Measurements from ENCODE around the gene TFPI.

TFPI gene

DNA sequence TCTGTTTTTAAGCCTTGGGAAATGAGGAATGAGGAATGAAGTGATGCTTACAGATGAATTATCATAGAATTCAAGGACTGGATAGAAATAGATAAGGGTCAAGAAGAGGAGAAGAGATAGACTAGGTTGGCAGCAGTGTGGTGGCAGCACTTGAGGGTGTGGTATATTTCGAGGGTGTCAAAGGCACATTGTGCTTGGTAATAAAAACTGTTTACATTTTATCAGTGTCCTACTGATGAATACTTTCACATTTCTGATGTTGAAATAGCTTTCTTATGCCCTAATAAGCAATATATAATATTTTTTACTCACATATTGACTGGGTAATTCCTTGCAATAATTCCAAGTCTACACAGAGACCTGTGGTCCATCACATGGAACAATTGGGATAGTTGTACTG lies 3.4 kb downstream of the TFPI start:
- TF ChIP-seq EZH2phosphoT487 (conservative IDR thresholded peaks at IDR 0.05; ENCODE audit: low read length), result no peak
- TF ChIP-seq CTCF (IDR thresholded peaks at IDR 0.05; ENCODE audit: insufficient read depth, low read length, poor library complexity, severe bottlenecking), result no peak
- Histone ChIP-seq H3K4me2 (ENCODE audit: low read depth, low read length, poor library complexity, severe bottlenecking) (no peak overlapping the region), H3K27ac (ENCODE audit: low read depth, low read length) (no peak overlapping the region), H3K9me3 (ENCODE audit: insufficient read depth, low read length) (no peaks in the 10 kb centered on the region), H2AFZ (ENCODE audit: low read depth, low read length, severe bottlenecking) (no peak overlapping the region), H3K4me3 (ENCODE audit: insufficient read depth, low read length, poor library complexity, severe bottlenecking) (no peak overlapping the region), H3F3A (ENCODE audit: insufficient read depth) (no peaks in the 10 kb centered on the region), H3K27me3 (ENCODE audit: low read length) (no peaks in the 10 kb centered on the region), H3K79me2 (ENCODE audit: insufficient read depth, low read length) (no peaks in the 10 kb centered on the region), H4K20me1 (ENCODE audit: low read depth, low read length) (no peaks in the 10 kb centered on the region), H3K9ac (ENCODE audit: low read length) (no peak overlapping the region), H3K36me3 (ENCODE audit: low read length) (no peaks in the 10 kb centered on the region), H3K9me2 (replicated peaks; ENCODE audit: insufficient read depth, low read length) (no peaks in the 10 kb centered on the region)

DNA sequence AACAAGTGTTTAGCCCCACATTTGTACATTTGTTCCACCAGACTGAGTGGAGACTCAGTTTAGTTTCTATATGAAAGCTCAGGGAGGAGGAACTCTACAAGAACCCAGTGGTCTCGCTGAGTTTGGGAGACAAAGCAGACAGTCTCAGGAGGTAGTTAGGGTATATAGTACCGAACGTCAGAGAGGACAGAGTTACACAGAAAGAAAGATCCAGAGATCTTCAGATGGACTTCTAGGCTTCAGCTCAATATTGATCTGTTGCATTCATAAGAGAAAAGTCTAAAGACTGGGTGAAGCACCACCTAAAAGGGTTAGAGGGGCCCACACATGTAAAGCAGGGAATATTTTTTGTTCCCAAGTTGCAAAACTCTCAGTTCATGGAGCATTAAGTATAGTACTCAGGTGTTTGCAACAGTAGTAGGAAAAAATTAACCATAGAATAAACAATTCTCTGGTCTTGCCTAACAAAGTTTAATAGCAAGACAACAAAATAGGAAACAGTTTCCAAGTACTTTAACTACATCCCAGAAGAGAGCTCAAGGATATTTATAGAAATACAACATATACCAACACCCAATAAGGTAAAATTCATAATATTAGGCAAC lies 4.2 kb downstream of the TFPI start:
- no peak overlapping the region for H3K9ac ChIP-seq (ENCODE audit: low read length)
- no peak for TF ChIP-seq CTCF (IDR thresholded peaks at IDR 0.05; ENCODE audit: insufficient read depth, low read length, poor library complexity, severe bottlenecking)
- H3K36me3 ChIP-seq (ENCODE audit: low read length), result no peaks in the 10 kb centered on the region
- no peaks in the 10 kb centered on the region for H3K79me2 ChIP-seq (ENCODE audit: insufficient read depth, low read length)
- no peak overlapping the region for H3K4me3 ChIP-seq (ENCODE audit: insufficient read depth, low read length, poor library complexity, severe bottlenecking)
- no peaks in the 10 kb centered on the region for H4K20me1 ChIP-seq (ENCODE audit: low read depth, low read length)
- no peaks in the 10 kb centered on the region for H3K27me3 ChIP-seq (ENCODE audit: low read length)
- H3K9me2 ChIP-seq (replicated peaks; ENCODE audit: insufficient read depth, low read length), result no peaks in the 10 kb centered on the region
- no peak overlapping the region for H3K4me2 ChIP-seq (ENCODE audit: low read depth, low read length, poor library complexity, severe bottlenecking)
- H3K27ac ChIP-seq (ENCODE audit: low read depth, low read length), result no peak overlapping the region
- no peaks in the 10 kb centered on the region for H3K9me3 ChIP-seq (ENCODE audit: insufficient read depth, low read length)
- no peaks in the 10 kb centered on the region for H3F3A ChIP-seq (ENCODE audit: insufficient read depth)
- no peak overlapping the region for H2AFZ ChIP-seq (ENCODE audit: low read depth, low read length, severe bottlenecking)

- TF ChIP-seq EZH2phosphoT487 (conservative IDR thresholded peaks at IDR 0.05; ENCODE audit: low read length), result no peak
- no peak for TF ChIP-seq CTCF (IDR thresholded peaks at IDR 0.05; ENCODE audit: insufficient read depth, low read length, poor library complexity, severe bottlenecking)
- H3K27me3 ChIP-seq (ENCODE audit: low read length), result no peaks in the 10 kb centered on the region
- H4K20me1 ChIP-seq (ENCODE audit: low read depth, low read length), result no peaks in the 10 kb centered on the region
- H3K4me2 ChIP-seq (ENCODE audit: low read depth, low read length, poor library complexity, severe bottlenecking), result no peak overlapping the region
- H2AFZ ChIP-seq (ENCODE audit: low read depth, low read length, severe bottlenecking), result no peak overlapping the region
- no peak overlapping the region for H3K27ac ChIP-seq (ENCODE audit: low read depth, low read length)
- H3K79me2 ChIP-seq (ENCODE audit: insufficient read depth, low read length), result no peaks in the 10 kb centered on the region
- H3K36me3 ChIP-seq (ENCODE audit: low read length), result no peaks in the 10 kb centered on the region
- H3K4me3 ChIP-seq (ENCODE audit: insufficient read depth, low read length, poor library complexity, severe bottlenecking), result no peak overlapping the region
- no peaks in the 10 kb centered on the region for H3F3A ChIP-seq (ENCODE audit: insufficient read depth)
- no peaks in the 10 kb centered on the region for H3K9me2 ChIP-seq (replicated peaks; ENCODE audit: insufficient read depth, low read length)
- no peak overlapping the region for H3K9ac ChIP-seq (ENCODE audit: low read length)
- no peaks in the 10 kb centered on the region for H3K9me3 ChIP-seq (ENCODE audit: insufficient read depth, low read length)
These were observed 5.0 kb downstream of the TFPI start for GRCh38 chr2:187549193-187549592.

Measured in SU-DHL-6 (cell line).